ENCODE measurements around the gene SETD6. TPM values are rescaled to one million over a fixed set of nuclear protein-coding genes. Genes with fewer than 3 reads are reported as not detected.

Gene SETD6
- total RNA-seq, 4 donors from 2014 or later = 30.8 to 40.2 (median 38.4) TPM

DNA sequence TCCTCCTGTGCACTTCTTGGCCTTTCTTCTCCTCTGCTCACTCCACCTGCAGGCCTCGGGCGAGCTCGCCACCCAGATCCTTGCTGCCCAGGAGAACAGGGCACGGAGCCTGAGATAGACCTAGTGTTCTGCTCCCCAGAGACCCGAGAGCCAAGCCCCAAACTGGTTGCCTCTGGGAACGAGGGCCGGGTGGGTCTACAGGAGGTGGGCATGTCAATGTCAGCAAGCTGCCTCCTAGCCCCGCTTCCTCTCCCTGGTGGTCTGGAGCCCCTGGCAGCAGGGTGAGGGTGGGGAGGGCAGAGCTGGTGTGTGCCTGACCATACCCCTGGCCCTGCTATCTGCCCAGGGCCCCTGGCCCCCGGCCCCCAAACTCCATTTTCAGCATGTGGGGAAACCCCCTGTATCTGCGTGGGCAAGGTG is 16.2 kb upstream of the SETD6 start:
- H3K4me3 ChIP-seq = no peak overlapping the region
- peaks cover 12 to 21% (median 17%) of the 10 kb centered on the region in 3 donors for H3K27me3 ChIP-seq
- no peak overlapping the region for H3K27ac ChIP-seq
- intact Hi-C loops (cut with DNase I; ENCODE audit: low total_unique reads) = no loop called here
- in situ Hi-C loops (cut with MboI; ENCODE audit: low sequenced_read_pairs in 4 of 4) = loop anchor here in 1 of 4 donors (10.0 kb wide), 1 partner anchor 156 kb away; no protein-coding TSS in a partner anchor
- no peaks in the 10 kb centered on the region for H3K36me3 ChIP-seq
- peaks cover 4 to 6% of the 10 kb centered on the region in 2 donors for H3K4me1 ChIP-seq
- DNase-seq (no peak), ATAC-seq (no peak)
- TF ChIP-seq, protein P1, sequence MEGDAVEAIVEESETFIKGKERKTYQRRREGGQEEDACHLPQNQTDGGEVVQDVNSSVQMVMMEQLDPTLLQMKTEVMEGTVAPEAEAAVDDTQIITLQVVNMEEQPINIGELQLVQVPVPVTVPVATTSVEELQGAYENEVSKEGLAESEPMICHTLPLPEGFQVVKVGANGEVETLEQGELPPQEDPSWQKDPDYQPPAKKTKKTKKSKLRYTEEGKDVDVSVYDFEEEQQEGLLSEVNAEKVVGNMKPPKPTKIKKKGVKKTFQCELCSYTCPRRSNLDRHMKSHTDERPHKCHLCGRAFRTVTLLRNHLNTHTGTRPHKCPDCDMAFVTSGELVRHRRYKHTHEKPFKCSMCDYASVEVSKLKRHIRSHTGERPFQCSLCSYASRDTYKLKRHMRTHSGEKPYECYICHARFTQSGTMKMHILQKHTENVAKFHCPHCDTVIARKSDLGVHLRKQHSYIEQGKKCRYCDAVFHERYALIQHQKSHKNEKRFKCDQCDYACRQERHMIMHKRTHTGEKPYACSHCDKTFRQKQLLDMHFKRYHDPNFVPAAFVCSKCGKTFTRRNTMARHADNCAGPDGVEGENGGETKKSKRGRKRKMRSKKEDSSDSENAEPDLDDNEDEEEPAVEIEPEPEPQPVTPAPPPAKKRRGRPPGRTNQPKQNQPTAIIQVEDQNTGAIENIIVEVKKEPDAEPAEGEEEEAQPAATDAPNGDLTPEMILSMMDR (IDR thresholded peaks at IDR 0.05 in 4 of 5, conservative IDR thresholded peaks at IDR 0.05 in 1 of 5) = no peak
- TF ChIP-seq POLR2A (IDR thresholded peaks at IDR 0.05) = no peak
- H3K9me3 ChIP-seq = no peaks in the 10 kb centered on the region

DNA sequence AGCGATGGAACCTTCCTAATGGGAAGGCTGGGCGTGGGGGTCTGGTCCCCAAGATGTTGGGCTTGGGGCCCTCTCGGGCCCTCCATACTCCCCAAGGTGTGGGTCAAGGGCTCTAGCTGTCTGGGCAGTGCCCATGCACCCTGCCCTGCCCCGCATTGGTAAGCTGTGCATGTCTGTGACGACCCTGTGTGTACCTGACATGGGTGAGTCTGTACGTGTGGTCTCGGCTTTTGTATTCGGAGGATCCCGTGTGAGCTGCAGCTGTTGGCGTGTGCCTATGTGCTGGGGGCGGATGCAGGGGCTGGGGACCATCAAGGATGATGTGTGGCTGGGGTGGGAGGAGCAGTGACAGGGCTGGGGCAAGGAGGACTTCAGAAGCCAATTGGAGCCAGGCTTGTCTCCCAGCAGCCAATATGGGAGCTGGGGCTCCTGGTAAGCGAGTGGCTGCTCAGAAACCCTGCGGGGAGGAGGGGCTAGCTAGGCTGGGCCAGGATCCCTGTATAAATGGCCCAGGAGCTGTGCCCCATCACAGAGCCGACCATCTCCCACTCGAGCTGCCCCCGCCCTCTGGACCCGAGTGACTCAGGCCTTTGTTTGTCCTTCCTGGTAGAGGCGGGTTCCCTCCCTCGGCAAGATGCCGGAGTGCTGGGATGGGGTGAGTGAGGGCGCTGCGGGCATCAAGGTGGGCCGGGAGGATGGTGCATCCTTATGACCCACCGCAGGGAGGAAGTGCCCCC is 15.5 kb upstream of the SETD6 start, which contains the start of gene NDRG4:
TSS of gene NDRG4 (plus strand) at position 529 of the 737 bp plus-strand sequence. CDS start at position 635, 106 bp downstream.
- H3K27me3 ChIP-seq = peaks cover 12 to 21% (median 17%) of the 10 kb centered on the region in 3 donors
- no peaks in the 10 kb centered on the region for H3K36me3 ChIP-seq
- intact Hi-C loops (cut with DNase I; ENCODE audit: low total_unique reads) (no loop called here), in situ Hi-C loops (cut with MboI; ENCODE audit: low sequenced_read_pairs in 4 of 4) (loop anchor here in 3 of 4 donors (10.0 to 25.0 kb wide), 3 partner anchors 155 to 238 kb away; partner anchors contain the start of gene GOT2 (in 1 of the 3))
- no peak within 1 kb of the TSS for H3K27ac ChIP-seq
- no peak for DNase-seq
- no peak for TF ChIP-seq POLR2A (IDR thresholded peaks at IDR 0.05)
- TF ChIP-seq, protein P1 (IDR thresholded peaks at IDR 0.05 in 4 of 5, conservative IDR thresholded peaks at IDR 0.05 in 1 of 5) = no peak
- no peak for ATAC-seq
- no peaks in the 10 kb centered on the region for H3K9me3 ChIP-seq
- peaks cover 4 to 6% of the 10 kb centered on the region in 2 donors for H3K4me1 ChIP-seq
- peak within 1 kb of the TSS in 1 of 4 donors; percentile 22 for H3K4me3 ChIP-seq

DNA sequence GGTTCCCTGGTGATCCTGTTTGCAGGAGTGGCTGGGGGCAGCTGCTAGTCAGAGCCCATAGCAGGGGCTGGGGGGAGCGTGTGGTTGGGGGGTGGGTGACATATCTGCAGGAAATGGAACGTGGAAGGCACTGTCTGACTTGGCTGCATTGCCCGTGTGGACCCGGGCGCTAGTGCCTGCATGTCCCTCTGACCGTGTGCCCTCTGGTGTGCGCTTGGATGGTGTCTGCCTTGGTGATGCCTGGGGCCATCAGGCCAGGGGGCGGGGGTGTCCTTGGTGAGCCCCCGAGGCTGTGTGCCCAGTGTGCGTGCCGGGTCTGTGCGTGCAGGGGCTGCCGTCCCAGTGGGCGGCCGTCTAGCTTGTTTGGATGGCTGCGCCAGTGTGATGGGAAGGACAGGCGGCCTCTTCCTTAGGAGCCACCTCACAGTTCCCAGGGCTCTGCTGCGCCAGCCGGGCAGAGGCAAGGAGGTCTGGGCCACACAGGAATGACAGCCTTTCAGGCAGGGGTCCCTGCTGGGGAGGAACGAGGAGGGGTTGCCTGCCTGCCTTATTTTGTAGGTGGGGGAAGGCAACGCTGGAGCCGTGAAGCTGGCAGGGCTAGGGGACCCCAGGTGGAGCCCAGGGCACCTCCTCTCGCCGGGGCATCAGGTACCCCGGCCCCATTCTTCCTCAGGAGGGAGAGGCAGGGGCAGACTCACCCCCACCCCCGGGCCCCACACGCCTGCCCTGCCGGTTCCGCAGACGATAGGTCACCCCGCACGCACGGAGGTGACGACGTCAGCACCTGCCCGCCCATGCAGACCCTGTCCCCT is 14.7 kb upstream of the SETD6 start:
- no peak for DNase-seq
- TF ChIP-seq, protein P1 (IDR thresholded peaks at IDR 0.05 in 4 of 5, conservative IDR thresholded peaks at IDR 0.05 in 1 of 5) = no peak
- no peak for TF ChIP-seq POLR2A (IDR thresholded peaks at IDR 0.05)
- peaks cover 4 to 6% of the 10 kb centered on the region in 2 donors for H3K4me1 ChIP-seq

DNA sequence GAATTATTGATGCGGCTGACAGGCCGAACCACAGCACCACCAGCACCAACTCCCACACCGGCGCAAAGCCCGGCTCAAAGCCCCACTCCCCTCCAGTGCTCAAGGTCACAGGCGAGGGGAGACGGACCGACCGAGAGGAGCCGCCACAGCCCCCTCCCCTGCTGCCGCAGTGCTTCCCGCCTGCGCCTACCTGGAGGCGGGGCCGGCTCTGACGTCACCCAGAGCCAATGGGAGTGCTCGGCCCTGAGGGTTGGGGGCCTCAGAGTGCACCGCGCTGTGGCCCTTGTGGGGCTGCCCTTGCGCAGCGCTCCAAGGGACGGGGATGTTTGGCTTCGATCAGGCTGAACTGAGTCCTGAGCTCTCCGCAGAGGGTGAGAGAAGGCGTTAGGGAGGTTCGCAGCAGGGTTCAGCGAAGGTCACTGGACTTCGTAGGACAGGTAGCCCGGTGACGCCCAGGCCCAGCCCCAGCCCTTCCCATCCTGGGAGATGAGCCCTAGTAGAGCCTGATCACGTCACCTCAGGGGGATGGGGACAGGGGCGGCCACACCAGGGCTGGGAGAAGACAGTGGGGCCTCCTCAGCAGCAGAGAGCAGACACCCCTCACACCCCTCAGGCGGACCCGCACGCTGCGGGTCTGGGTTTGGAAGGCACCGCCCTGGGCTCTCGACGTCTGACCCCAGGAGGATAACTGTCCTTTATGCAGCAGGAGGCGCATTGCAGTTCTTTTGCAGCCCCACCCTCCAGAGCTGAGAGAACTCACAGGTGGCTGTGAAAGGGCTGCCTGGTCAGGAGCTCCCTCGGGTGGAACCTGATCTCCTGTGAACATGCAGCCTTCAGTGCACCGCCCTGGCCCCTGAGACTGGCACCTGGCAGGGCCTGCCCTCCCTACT is 13.8 kb upstream of the SETD6 start:
- intact Hi-C loops (cut with DNase I; ENCODE audit: low total_unique reads) = no loop called here
- ATAC-seq (no peak), DNase-seq (peak in 1 of 2 donors; percentile 3)

More for the DNA sequence above, 14.7 kb upstream of the SETD6 start:
- H3K4me3 ChIP-seq = peak overlapping the region in 3 of 4 donors; percentile 17 to 31 (median 22)
- no peaks in the 10 kb centered on the region for H3K36me3 ChIP-seq
- peaks cover 12 to 21% (median 17%) of the 10 kb centered on the region in 3 donors for H3K27me3 ChIP-seq
- intact Hi-C loops (cut with DNase I; ENCODE audit: low total_unique reads) (no loop called here), in situ Hi-C loops (cut with MboI; ENCODE audit: low sequenced_read_pairs in 4 of 4) (loop anchor here in 2 of 4 donors (25.0 kb wide), 2 partner anchors 162 to 237 kb away; partner anchors contain the start of gene GOT2 (in 1 of the 2))
- H3K9me3 ChIP-seq = no peaks in the 10 kb centered on the region
- no peak for ATAC-seq
- no peak overlapping the region for H3K27ac ChIP-seq

More for the DNA sequence above, 13.8 kb upstream of the SETD6 start:
- no peaks in the 10 kb centered on the region for H3K36me3 ChIP-seq
- peaks cover 12 to 21% (median 17%) of the 10 kb centered on the region in 3 donors for H3K27me3 ChIP-seq
- TF ChIP-seq, protein P1 (IDR thresholded peaks at IDR 0.05 in 4 of 5, conservative IDR thresholded peaks at IDR 0.05 in 1 of 5) = no peak
- TF ChIP-seq POLR2A (IDR thresholded peaks at IDR 0.05) = no peak
- in situ Hi-C loops (cut with MboI; ENCODE audit: low sequenced_read_pairs in 4 of 4) = loop anchor here in 2 of 4 donors (25.0 kb wide), 2 partner anchors 161 to 236 kb away; partner anchors contain the start of gene GOT2 (in 1 of the 2)
- H3K4me1 ChIP-seq = peaks cover 4 to 6% of the 10 kb centered on the region in 2 donors
- H3K4me3 ChIP-seq = peak overlapping the region in 3 of 4 donors; percentile 17 to 31 (median 22)
- no peak overlapping the region for H3K27ac ChIP-seq
- no peaks in the 10 kb centered on the region for H3K9me3 ChIP-seq

Data from gastrocnemius medialis (tissue), 4 donors.